Breast epithelium (tissue), 3 donors: ENCODE measurements around the gene TFCP2L1.

Source experiments
- POLR2A ChIP-seq: fragments of 450-650 bp; IDR thresholded peaks from one replicate; pipeline ENCODE4 v1.6.1; 2016; ENCODE audit warnings: antibody characterized with exemption, mild to moderate bottlenecking, moderate library complexity
- POLR2AphosphoS5 ChIP-seq, 3 donors: sonication (generic); formaldehyde crosslinking; IDR thresholded peaks; one replicate each; pipeline ENCODE4 v1.6.1; 2017; ENCODE audit warnings: antibody characterized with exemption in 3 of 3
- TF ChIP-seq, protein P1 (sequence below), 3 donors: fragments of 450-650 bp; IDR thresholded peaks; one replicate each; pipeline ENCODE4 v1.5.1; 2016 to 2017; ENCODE audit warnings: antibody characterized with exemption in 3 of 3, mild to moderate bottlenecking in 3 of 3, moderate library complexity in 3 of 3

DNA sequence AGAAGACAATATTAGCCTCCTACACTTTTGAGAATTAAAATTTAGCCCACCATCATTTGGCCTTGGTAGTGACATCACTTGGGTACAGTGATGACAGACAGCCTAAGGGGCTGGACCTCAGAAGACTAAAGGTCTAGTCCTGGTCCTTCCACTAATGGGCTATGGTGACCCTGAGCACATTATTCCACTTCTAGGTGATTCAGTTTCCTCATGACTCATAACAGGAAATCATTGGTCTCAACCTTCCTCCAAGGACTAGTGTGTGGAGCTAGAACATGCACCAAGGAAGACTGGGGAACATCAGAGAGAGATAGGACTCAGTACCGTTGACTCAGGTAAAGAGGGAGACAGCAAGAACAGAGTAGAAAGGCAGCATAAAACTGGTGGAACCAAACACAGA lies 64.0 kb downstream of the TFCP2L1 start:
- TF ChIP-seq, protein P1, sequence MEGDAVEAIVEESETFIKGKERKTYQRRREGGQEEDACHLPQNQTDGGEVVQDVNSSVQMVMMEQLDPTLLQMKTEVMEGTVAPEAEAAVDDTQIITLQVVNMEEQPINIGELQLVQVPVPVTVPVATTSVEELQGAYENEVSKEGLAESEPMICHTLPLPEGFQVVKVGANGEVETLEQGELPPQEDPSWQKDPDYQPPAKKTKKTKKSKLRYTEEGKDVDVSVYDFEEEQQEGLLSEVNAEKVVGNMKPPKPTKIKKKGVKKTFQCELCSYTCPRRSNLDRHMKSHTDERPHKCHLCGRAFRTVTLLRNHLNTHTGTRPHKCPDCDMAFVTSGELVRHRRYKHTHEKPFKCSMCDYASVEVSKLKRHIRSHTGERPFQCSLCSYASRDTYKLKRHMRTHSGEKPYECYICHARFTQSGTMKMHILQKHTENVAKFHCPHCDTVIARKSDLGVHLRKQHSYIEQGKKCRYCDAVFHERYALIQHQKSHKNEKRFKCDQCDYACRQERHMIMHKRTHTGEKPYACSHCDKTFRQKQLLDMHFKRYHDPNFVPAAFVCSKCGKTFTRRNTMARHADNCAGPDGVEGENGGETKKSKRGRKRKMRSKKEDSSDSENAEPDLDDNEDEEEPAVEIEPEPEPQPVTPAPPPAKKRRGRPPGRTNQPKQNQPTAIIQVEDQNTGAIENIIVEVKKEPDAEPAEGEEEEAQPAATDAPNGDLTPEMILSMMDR (IDR thresholded peaks at IDR 0.05): no peak
- TF ChIP-seq POLR2A (no peak), POLR2AphosphoS5 (IDR thresholded peaks at IDR 0.05) (no peak)
